Adrenal gland (tissue), 12 donors: ENCODE measurements around the gene EGLN1. TPM values are rescaled to one million over a fixed set of nuclear protein-coding genes. Genes with fewer than 3 reads are reported as not detected.
"Not testable (repeated sequence)": the region's sequence is repeated elsewhere in the genome, so short reads cannot be mapped to it uniquely, and the experiment has no call there.

Experiments used
- DNase-seq, 7 donors: peaks; one replicate each; pipeline ENCODE4 v3.0.0-alpha.2; 2019 to 2020
- H3K27ac ChIP-seq, 5 donors: fragments of 200-600 bp; sonication (generic) in 4 of 5; 1 replicate in 3 of 5; 2 replicates in 2 of 5; pipeline versions ENCODE4 v1.5.1 to v1.8.0; 2016 to 2020; ENCODE audit warnings: mild to moderate bottlenecking in 1 of 5
- H3K27me3 ChIP-seq: fragments of 200-600 bp; 2 replicates; pipeline ENCODE4 v1.8.0; 2021
- H3K36me3 ChIP-seq, 2 donors: fragments of 200-600 bp; replicated peaks in 1 of 2; 1 replicate in 1 of 2; 2 replicates in 1 of 2; pipeline versions ENCODE4 v1.5.1 to v1.8.0; 2018 to 2022
- H3K4me1 ChIP-seq, 2 donors: fragments of 200-600 bp; replicated peaks in 1 of 2; 1 replicate in 1 of 2; 2 replicates in 1 of 2; pipeline versions ENCODE4 v1.5.1 to v1.8.0; 2018 to 2021
- H3K4me3 ChIP-seq, 4 donors: fragments of 200-600 bp; sonication (generic) in 3 of 4; one replicate each; pipeline ENCODE4 v1.5.1; 2016 to 2018
- H3K9me3 ChIP-seq, 3 donors: fragments of 200-600 bp; sonication (generic) in 1 of 3; replicated peaks in 1 of 3; 1 replicate in 2 of 3; 2 replicates in 1 of 3; pipeline versions ENCODE4 v1.5.1 to v1.8.0; 2016 to 2021
- POLR2A ChIP-seq, 2 donors: fragments of 450-650 bp; IDR thresholded peaks; one replicate each; pipeline ENCODE4 v1.6.1; 2017; ENCODE audit warnings: antibody characterized with exemption in 2 of 2, mild to moderate bottlenecking in 2 of 2, moderate library complexity in 1 of 2
- WGBS, 4 donors: extraction: QIAGEN DNeasy Blood & Tissue Kit in 2 of 4; methylation state at CpG; one replicate each; pipeline versions ENCODE4 v1.1.5 to v1.1.7; 2013 to 2017; 5-methylcytosine and 5-hydroxymethylcytosine counted together
- intact Hi-C, 2 donors: fragments of 100-400 bp; cut with DNase I; formaldehyde crosslinking; loops; one replicate each; pipeline versions ENCODE4 v1.14.1 to v1.15.0; 2022 to 2023
- polyA plus RNA-seq, 3 donors: library from polyadenylated mRNA; stranded (reverse); fragments of 200-250 nt in 2 of 3; fragments of 350-450 nt in 1 of 3; fragmentation: Illumina TruSeq in 1 of 3; extraction: RNeasy Lipid Tissue Mini Kit (QIAGEN cat#74804) in 1 of 3; gene quantifications; one replicate each; pipeline ENCODE4 v1.2.3, GENCODE V29; 2013 to 2014
- total RNA-seq, 9 donors: library from RNA; depleted of rRNA in 4 of 9; stranded (reverse); fragments of >200 nt in 4 of 9; fragments of 120-200 nt in 1 of 9; fragmentation: NEBNext Ultra II Directional in 1 of 9; extraction: Animal tissue kit (Norgen Biotek cat#: 25700) in 1 of 9; gene quantifications; one replicate each; pipeline versions ENCODE4 v1.1.0 to v1.2.4, GENCODE V29; 2013 to 2023
- TF ChIP-seq, protein P1 (sequence below), 6 experiments: fragments of 450-650 bp in 4 of 6; fragments of 200-600 bp in 2 of 6; sonication (generic) in 1 of 6; IDR thresholded peaks; 1 replicate in 5 of 6; 2 replicates in 1 of 6; pipeline versions ENCODE4 v1.5.1 to v1.8.0; 2016 to 2021; ENCODE audit warnings: antibody characterized with exemption in 6 of 6, mild to moderate bottlenecking in 2 of 6, moderate library complexity in 1 of 6
- donor health status: healthy with polysubstance abuse.
- donor health status: Bipolar disorder and iron deficiency.
- donor health status: DM: yes; HTN: yes; CAD: no.
- donor health status: DM: no; HTN: no; CAD: no.
- donor health status: DM: no; HTN: no; CAD: no.
- donor health status: DM: yes; HTN: yes; CAD: no.

EGLN1 gene
- total and polyA plus RNA-seq, 12 donors = 7.9 to 75.6 (median 49.2) TPM

DNA sequence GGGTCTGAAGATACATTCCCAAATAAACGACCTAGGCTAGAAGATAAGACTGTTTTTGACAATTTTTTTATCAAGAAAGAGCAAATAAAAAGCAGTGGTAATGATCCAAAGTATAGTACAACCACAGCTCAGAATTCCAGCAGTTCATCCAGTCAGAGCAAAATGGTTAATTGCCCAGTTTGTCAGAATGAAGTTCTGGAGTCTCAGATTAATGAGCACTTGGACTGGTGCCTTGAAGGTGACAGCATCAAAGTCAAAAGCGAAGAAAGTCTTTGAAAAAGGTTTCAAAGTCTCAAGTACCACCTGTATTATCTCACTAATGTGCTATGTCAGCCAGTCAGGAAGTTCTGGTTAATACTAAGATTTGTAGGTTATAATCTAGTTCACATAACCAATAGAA is 69.0 kb downstream of the EGLN1 start:
- intact Hi-C loops = loop anchor here in 1 of 2 donors (10.0 kb wide), 1 partner anchor 232 kb away; no protein-coding TSS in a partner anchor
- Histone ChIP-seq H3K36me3 (peaks cover 0 to 33% of the 10 kb centered on the region in 2 donors), H3K27me3 (no peaks in the 10 kb centered on the region), H3K9me3 (no peaks in the 10 kb centered on the region), H3K4me3 (no peak overlapping the region), H3K27ac (no peak overlapping the region), H3K4me1 (peaks cover 0 to 9% of the 10 kb centered on the region in 2 donors)
- TF ChIP-seq POLR2A (IDR thresholded peaks at IDR 0.05) = no peak
- TF ChIP-seq, protein P1, sequence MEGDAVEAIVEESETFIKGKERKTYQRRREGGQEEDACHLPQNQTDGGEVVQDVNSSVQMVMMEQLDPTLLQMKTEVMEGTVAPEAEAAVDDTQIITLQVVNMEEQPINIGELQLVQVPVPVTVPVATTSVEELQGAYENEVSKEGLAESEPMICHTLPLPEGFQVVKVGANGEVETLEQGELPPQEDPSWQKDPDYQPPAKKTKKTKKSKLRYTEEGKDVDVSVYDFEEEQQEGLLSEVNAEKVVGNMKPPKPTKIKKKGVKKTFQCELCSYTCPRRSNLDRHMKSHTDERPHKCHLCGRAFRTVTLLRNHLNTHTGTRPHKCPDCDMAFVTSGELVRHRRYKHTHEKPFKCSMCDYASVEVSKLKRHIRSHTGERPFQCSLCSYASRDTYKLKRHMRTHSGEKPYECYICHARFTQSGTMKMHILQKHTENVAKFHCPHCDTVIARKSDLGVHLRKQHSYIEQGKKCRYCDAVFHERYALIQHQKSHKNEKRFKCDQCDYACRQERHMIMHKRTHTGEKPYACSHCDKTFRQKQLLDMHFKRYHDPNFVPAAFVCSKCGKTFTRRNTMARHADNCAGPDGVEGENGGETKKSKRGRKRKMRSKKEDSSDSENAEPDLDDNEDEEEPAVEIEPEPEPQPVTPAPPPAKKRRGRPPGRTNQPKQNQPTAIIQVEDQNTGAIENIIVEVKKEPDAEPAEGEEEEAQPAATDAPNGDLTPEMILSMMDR (IDR thresholded peaks at IDR 0.05) = no peak
- WGBS, 4 donors = 60 to 78% (median 72%) methylated on average over 2 of the region's 2 CpGs
- no peak for DNase-seq

DNA sequence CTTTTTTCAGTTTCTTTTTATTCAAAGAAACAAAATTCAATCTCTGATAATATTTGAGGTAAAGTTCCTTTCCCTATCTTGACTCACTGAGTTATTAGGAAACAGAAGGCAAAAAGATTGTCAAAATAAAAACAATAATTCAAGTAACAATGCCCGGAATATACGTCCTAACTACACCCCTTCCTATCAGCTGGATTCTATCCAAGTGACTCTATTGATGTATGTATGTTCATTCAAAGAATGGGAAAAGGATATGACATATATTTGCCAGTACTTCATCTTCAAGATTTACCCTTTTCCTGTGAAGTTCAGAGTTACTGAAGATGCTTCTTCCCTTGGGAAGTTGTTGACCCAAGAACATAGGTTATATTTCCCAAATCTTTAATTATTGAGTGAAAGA is 70.3 kb downstream of the EGLN1 start:
- H3K27ac ChIP-seq = no peak overlapping the region
- H3K4me1 ChIP-seq = no peaks in the 10 kb centered on the region
- 60 to 79% (median 66%) methylated on average over 2 of the region's 2 CpGs for WGBS, 4 donors
- peaks cover 0 to 38% of the 10 kb centered on the region in 2 donors for H3K36me3 ChIP-seq
- H3K27me3 ChIP-seq = no peaks in the 10 kb centered on the region
- TF ChIP-seq POLR2A (IDR thresholded peaks at IDR 0.05) = no peak
- TF ChIP-seq, protein P1 (IDR thresholded peaks at IDR 0.05) = no peak
- H3K4me3 ChIP-seq = no peak overlapping the region
- no peaks in the 10 kb centered on the region for H3K9me3 ChIP-seq
- no peak for DNase-seq
- intact Hi-C loops = loop anchor here in 1 of 2 donors (10.0 kb wide), 1 partner anchor 233 kb away; no protein-coding TSS in a partner anchor

DNA sequence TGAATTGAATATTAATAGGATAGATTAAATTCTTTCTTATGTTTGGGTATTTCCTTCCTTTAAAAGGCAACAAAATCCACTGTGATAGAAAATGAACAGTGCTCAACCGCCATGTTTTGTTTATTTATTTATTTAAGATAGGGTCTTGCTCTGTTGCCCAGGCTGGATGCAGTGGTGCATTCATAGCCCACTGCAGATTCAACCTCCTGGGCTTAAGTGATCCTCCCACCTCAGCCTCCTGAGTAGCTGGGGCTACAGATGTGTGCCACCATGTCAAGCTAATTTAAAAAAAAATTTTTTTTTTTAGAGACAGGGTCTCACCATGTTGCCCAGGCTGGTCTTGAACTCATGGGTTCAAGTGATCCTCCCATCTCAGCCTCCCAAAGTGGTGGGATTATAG is 73.2 kb downstream of the EGLN1 start:
- H3K36me3 ChIP-seq = peaks cover 0 to 38% of the 10 kb centered on the region in 2 donors
- intact Hi-C loops, DNase-seq, H3K27me3 ChIP-seq, H3K4me1 ChIP-seq, H3K27ac ChIP-seq, H3K9me3 ChIP-seq, H3K4me3 ChIP-seq: not testable (repeated sequence)
- 87 to 98% (median 97%) methylated on average over 1 of the region's 1 CpG for WGBS, 4 donors

DNA sequence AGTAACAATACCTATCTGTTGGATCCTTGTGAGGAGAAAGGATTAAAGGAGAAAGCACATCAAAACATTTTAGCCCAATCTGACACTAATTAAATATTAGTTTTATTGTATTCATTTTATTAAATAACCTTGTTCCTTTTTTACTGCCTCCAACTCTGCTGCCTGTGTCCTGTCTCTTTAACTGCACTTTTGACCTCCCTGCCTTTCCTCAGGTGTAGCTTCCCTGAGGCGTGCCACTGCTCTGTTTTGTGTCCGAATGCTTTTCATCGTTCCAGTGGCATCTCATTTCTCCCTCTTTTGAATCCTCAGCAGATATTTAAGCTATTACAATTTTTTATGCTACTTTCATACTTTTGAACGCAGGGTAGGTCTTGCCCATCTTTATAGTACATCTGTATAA is 73.6 kb downstream of the EGLN1 start:
- TF ChIP-seq, protein P1 (IDR thresholded peaks at IDR 0.05) = no peak
- TF ChIP-seq POLR2A (IDR thresholded peaks at IDR 0.05) = no peak

DNA sequence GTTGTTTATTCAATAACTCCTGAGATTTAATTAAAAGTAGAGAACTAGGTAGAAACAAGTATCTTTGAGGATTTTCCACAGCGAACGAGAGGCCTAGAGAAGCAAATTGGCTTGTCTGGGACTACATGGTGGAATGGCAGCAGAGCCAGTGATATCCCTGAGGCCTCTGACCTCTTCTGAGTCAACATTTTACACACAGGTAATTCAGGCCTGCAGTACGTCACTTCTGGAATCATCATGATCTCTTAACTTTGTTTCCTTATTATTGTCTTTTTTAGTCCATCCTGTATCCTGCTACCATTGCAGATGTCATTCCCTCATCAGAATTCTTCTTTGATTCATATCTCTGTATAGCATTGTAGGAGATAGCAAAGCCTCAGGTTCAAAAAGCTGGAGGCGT is 74.1 kb downstream of the EGLN1 start:
- no peaks in the 10 kb centered on the region for H3K27me3 ChIP-seq
- H3K4me1 ChIP-seq = no peaks in the 10 kb centered on the region
- H3K36me3 ChIP-seq = peaks cover 0 to 38% of the 10 kb centered on the region in 2 donors
- H3K9me3 ChIP-seq = no peaks in the 10 kb centered on the region
- no peak overlapping the region for H3K27ac ChIP-seq
- intact Hi-C loops = no loop called here
- 94 to 96% (median 95%) methylated on average over 4 of the region's 4 CpGs for WGBS, 4 donors
- TF ChIP-seq, protein P1 (IDR thresholded peaks at IDR 0.05) = no peak
- no peak for DNase-seq
- no peak overlapping the region for H3K4me3 ChIP-seq

More for the DNA sequence above, 73.6 kb downstream of the EGLN1 start:
- Histone ChIP-seq H3K9me3 (no peaks in the 10 kb centered on the region), H3K36me3 (peaks cover 0 to 38% of the 10 kb centered on the region in 2 donors), H3K4me1 (no peaks in the 10 kb centered on the region), H3K27me3 (no peaks in the 10 kb centered on the region), H3K27ac (no peak overlapping the region), H3K4me3 (no peak overlapping the region)
- intact Hi-C loops = no loop called here
- no peak for DNase-seq
- 96 to 98% (median 97%) methylated on average over 4 of the region's 4 CpGs for WGBS, 4 donors
